GM18870 (cell line): ENCODE measurements around the gene KLHL24.
"Not testable (repeated sequence)": the region's sequence is repeated elsewhere in the genome, so short reads cannot be mapped to it uniquely, and the experiment has no call there.

Experiments used
- ATAC-seq: cut with Tn5 transposase; IDR thresholded peaks from one replicate; pipeline ENCODE4 v1.9.1; 2021; ENCODE audit warnings: moderate library complexity; ENCODE audit not compliant: unreplicated experiment

KLHL24 gene

DNA sequence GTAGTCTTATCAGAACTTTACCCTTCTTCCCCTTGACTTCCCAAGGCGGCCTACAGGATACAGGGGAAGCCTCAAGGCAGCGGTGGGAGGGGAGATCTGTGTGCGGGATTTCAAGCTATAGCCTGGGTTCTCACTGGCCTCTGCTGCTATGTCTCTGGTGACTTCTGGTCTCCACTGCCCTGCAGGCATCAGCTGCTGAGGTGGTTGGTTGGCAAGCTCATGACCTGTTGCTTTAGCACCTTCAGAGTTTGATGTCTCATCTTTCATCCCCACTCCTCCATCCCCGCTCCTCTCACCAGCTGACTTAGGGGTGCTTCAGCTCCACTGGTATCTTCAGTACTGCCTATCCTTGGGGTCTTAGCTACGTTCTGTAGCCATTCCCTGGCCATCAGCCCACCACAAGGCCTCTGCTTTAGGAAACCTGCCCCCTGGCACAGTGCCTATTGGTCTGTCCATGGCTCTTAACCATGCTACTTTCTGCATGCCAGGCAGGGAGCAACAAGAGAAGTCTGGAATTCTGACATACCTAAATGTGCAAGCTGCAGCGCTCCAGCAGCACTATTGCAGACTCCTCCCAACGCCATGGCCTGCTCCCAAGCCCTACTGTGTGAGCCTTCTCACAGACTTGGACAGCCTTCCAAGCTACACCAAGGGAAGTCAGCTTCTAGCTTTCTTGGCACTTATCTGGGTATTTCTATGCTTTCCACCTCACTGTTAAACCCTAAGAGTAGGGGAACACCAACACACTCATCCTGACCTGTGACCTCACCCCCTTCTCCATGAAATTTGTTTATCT lies 60.3 kb downstream of the KLHL24 start:
- no peak for ATAC-seq

- ATAC-seq = peak; percentile 12
These were observed 61.7 kb downstream of the KLHL24 start for GRCh38 chr3:183697123-183697609.

GRCh38 chr3:183697610-183698317 lies 62.3 kb downstream of the KLHL24 start, which contains the start of gene YEATS2:
Gene YEATS2 (plus strand): TSS chr3:183697797. CDS start chr3:183715163, 17,366 bp downstream.
- peak; percentile 52 for ATAC-seq

DNA sequence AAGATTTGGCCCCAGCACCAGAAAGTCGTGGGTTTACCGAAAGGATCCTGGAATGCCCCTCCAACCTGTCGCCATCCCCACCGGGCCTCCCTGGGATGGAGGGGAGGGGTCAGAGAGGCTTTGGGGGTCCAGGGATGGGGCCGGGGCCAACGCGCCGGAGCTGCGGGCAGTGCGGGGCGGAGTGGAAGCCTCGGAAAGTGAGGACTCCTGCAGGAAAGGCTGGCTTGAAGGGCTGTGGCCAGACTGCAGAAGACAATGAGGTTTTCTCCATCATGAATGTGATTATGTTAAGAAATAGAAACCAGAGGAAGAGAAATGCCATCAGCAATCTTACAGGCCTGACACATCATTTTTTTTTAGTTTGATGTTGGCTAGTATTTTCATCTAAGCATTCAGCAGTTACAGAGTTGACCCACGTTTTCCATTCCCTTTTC lies 62.9 kb downstream of the KLHL24 start:
- peak; percentile 8 for ATAC-seq

DNA sequence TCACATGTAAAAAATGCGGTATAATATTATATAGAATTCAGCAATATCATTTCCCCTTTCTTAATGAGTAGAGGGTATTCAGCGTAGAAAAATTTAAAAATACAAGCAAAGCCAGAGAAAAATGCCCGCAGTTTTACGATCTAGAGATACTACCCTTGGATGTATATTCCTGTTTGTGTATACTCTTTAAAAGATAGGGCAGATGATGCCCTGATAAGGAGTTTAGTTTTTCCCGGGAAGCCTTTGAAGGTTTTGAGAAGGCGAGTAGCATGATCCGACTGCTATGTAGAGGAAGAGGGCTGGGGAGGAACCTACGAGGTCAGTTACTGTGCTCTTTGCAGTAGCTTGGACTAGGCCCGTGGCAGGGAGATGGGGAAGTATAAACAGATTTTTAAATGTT lies 63.3 kb downstream of the KLHL24 start:
- no peak for ATAC-seq

GRCh38 chr3:183699238-183699947 lies 64.0 kb downstream of the KLHL24 start:
- ATAC-seq = no peak

DNA sequence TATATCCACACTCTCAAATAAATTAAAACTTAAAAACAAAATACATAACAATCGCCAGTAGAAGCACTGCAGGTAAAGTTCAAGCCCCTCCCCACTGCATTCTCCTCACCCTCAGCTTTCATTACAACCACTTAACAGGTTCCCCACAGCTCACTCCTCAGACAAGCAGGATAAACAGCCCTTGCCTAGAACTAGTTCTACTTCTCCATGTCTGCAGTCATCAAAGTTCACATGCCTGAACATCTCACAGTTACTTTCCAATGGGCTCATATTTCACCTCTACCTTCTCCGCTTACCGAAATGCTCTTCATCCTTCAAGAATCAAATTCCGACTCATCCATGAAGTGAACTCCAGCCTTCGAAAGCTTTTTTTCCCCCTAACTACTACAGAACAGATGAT lies 66.3 kb downstream of the KLHL24 start:
- ATAC-seq = no peak

DNA sequence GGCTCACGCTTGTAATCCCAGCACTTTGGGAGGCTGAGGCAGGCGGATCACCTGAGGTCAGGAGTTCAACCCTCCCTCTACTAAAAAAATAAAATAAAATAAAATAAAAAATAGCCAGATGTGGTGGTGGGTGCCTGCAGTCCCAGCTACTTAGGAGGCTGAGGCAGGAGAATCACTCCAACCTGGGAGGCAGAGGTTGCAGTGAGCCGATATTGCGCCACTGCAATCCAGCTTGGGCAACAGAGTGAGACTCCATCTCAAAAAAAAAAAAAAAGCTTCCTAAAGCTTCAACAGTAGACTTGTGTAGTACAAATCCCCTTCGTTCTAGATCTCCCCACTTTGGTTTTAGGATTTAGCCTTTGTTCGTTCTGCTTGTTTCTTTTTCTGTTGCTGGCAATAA lies 68.5 kb downstream of the KLHL24 start:
- not testable (repeated sequence) for ATAC-seq

- ATAC-seq = no peak
These were observed 74.8 kb downstream of the KLHL24 start for GRCh38 chr3:183710231-183710630.

DNA sequence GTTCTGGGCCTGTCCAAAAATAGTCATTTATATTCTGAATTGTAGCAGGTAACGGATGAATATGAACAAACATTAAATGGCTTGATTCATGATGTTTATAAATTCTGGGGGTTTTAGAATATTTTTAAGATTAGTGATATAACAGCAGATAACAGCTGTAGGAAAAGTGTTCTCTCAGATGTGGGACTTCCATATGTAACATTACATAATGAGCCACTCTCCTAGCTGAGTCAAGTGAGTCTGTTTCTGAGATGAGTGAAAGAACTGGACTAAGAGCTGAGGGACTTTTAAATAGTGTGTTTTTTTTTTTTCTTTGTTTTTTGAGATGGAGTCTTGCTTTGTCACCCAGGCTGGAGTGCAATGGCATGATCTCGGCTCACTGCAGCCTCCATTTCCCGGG lies 76.1 kb downstream of the KLHL24 start:
- ATAC-seq = no peak

- ATAC-seq = no peak
These were observed 79.2 kb downstream of the KLHL24 start for GRCh38 chr3:183714622-183715021.

DNA sequence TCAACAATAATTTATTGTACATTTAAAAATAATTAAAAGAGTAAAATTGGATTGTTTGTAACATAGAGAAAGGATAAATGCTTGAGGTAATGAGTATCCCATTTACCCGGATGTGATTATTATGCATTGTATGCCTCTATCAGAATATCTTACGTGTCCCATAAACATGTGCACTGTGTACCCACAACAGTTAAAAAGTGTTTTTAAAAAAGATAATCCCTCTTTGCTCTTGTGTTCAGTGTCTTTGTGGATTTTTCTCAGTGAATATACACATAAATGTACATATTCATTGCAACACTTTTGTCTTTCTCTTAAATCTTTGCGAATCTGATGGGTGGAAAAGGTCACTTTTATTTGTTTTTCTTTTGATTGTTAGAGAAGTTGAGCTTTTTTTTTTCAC lies 82.6 kb downstream of the KLHL24 start:
- no peak for ATAC-seq

DNA sequence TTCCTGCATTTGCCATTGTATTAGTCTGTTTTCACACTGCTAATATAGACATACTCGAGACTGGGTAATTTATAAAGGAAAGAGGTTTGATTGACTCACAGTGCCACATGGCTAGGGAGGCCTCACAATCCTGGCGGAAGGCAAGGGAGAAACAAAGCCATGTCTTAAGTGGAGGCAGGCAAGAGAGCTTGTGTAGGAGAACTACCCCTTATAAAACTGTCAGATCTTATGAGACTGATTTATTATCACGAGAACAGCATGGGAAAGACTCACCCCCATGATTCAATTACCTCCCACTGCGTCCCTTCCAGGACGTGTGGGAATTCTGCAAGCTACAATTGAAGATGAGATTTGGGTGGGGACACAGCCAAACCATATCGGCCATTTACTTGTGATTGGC lies 90.0 kb downstream of the KLHL24 start:
- no peak for ATAC-seq

GRCh38 chr3:183728204-183728603 lies 92.8 kb downstream of the KLHL24 start:
- no peak for ATAC-seq

GRCh38 chr3:183730361-183730760 lies 94.9 kb downstream of the KLHL24 start:
- ATAC-seq = no peak

- no peak for ATAC-seq
These were observed 96.2 kb downstream of the KLHL24 start for GRCh38 chr3:183731611-183732010.

DNA sequence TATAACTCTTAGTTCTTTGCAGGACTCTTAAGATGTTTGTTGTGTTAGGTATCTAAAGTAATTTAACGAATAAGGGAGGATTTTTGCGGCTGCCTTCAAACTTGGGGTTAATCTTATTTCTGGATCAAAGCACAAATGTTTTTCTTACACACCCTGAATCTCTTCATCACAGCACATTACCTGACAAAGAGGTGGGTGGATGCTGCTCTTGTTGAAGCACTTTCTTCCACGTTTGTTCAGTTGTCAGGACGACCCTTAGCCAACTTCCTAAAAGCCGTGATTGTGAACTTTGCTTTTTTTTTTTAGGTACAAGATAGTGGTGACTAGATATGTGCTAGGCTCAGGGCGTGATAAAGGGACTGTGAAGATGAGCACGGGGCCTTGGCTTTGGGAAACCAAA lies 98.1 kb downstream of the KLHL24 start:
- no peak for ATAC-seq
